LNCaP clone FGC (cell line): Measurements from ENCODE around the gene NPTN.

ENCODE experiments used
- DNase-seq: peaks from one replicate; pipeline ENCODE4 v3.0.0-alpha.2; 2011; ENCODE audit warnings: low read depth
- H3K4me3 ChIP-seq: 2 replicates; pipeline ENCODE4 v1.5.1; 2011; ENCODE audit warnings: mild to moderate bottlenecking, low read depth, low read length, control low read depth
- CTCF ChIP-seq: IDR thresholded peaks from 2 replicates; pipeline ENCODE4 v1.5.1; 2012; ENCODE audit warnings: mild to moderate bottlenecking; ENCODE audit not compliant: control insufficient read depth, insufficient read depth; ENCODE audit errors: extremely low read depth

Gene NPTN

GRCh38 chr15:73633111-73633990 is at the start of gene NPTN:
Gene NPTN, minus strand, starts transcription at chr15:73633389. Its CDS starts 174 bp downstream, at chr15:73633215.
- DNase-seq, result peak; percentile 83
- no peak for TF ChIP-seq CTCF
- H3K4me3 ChIP-seq, result peak within 1 kb of the TSS; percentile 75

GRCh38 chr15:73682600-73683090 is 49.5 kb upstream of the NPTN start:
- no peak overlapping the region for H3K4me3 ChIP-seq
- no peak for TF ChIP-seq CTCF
- DNase-seq, result no peak

- H3K4me3 ChIP-seq, result no peak overlapping the region
- TF ChIP-seq CTCF, result no peak
- no peak for DNase-seq
Measured at GRCh38 chr15:73681856-73682599, 48.8 kb upstream of the NPTN start.

GRCh38 chr15:73681063-73681462 is 47.9 kb upstream of the NPTN start:
- H3K4me3 ChIP-seq, result no peak overlapping the region
- DNase-seq, result no peak
- no peak for TF ChIP-seq CTCF

- DNase-seq, result no peak
- no peak for TF ChIP-seq CTCF
- H3K4me3 ChIP-seq, result no peak overlapping the region
Measured at GRCh38 chr15:73680549-73680948, 47.4 kb upstream of the NPTN start.

- no peak overlapping the region for H3K4me3 ChIP-seq
- no peak for TF ChIP-seq CTCF
Measured at GRCh38 chr15:73679964-73680363, 46.8 kb upstream of the NPTN start.

More at GRCh38 chr15:73679964-73680363, 46.8 kb upstream of the NPTN start:
- no peak for DNase-seq
